Activated T-cell treated with anti-CD3 and anti-CD28 coated beads, Interleukin-2, amount 50 U/mL, for 4 hours (primary cell): Measurements from ENCODE around the gene DAB2IP. TPM values are rescaled to one million over a fixed set of nuclear protein-coding genes. Genes with fewer than 3 reads are reported as not detected.
"Not testable (repeated sequence)": the region's sequence is repeated elsewhere in the genome, so short reads cannot be mapped to it uniquely, and the experiment has no call there.

ENCODE experiments used
- ATAC-seq, 2 donors: fragments of 200-7000 bp; cut with Tn5 transposase; one replicate each; pipeline ENCODE4 v1.10.0; 2021
- DNase-seq: peaks from one replicate; pipeline ENCODE4 v3.0.0-alpha.2; 2020
- H3K27me3 Mint-ChIP-seq: one replicate; pipeline ENCODE4 v1.8.0; 2021; ENCODE audit warnings: low read depth, mixed read lengths
- H3K36me3 Mint-ChIP-seq: one replicate; pipeline ENCODE4 v1.8.0; 2022; ENCODE audit warnings: mixed read lengths; ENCODE audit not compliant: insufficient read depth
- H3K4me1 Mint-ChIP-seq: one replicate; pipeline ENCODE4 v1.8.0; 2021; ENCODE audit warnings: low read depth, mixed read lengths
- H3K4me3 Mint-ChIP-seq: one replicate; pipeline ENCODE4 v1.8.0; 2021; ENCODE audit warnings: mild to moderate bottlenecking, moderate library complexity, mixed read lengths
- H3K9me3 Mint-ChIP-seq: one replicate; pipeline ENCODE4 v1.8.0; 2021; ENCODE audit warnings: mixed read lengths
- total RNA-seq, 3 donors: library from RNA; stranded (reverse); gene quantifications; one replicate each; pipeline ENCODE4 v1.2.1, GENCODE V29; 2021

DAB2IP gene
- total RNA-seq, 3 donors from 2014 or later: 0.14 to 0.24 (median 0.18) TPM

DNA sequence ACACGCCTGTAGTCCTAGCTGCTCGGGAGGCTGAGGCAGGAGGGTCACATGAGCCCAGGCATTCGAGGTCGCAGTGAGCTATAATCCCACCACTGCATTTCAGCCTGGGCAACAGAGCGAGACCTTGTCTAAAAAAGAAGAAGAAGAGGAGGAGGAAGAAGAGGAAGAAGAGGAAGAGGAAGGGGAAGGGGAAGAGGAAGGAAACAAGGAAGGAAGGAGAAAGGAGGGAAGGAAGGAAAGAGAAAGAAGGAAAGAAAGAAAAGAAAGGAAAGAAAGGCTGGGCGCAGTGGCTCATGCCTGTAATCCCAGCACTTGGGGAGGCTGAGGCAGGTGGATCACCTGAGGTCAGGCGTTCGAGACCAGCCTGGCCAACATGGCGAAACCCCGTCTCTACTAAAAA is 7.4 kb upstream of the DAB2IP start:
- H3K4me3 Mint-ChIP-seq, ATAC-seq, DNase-seq, H3K9me3 Mint-ChIP-seq, H3K4me1 Mint-ChIP-seq, H3K36me3 Mint-ChIP-seq: not testable (repeated sequence)
- peaks cover 27% of the 10 kb centered on the region for H3K27me3 Mint-ChIP-seq

DNA sequence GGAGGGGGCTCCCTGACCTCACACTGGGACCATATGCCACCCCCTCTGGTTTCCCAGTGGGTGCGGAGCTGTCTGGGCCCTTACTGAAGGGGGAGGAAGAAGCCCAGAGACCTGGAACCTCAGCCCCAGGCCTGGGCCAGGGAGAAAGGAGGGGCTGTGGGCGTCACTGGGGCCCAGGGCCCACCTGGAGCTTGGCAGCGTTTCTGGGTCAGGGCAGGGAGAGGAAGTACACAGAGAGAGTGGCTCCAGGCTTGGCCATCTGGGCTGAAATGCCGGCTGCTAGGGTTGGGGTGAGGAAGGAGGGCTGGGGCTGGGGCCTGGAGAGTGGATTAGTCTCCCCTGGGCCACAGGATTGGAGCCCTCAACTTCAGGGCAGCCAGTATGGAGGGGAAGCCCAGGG is 6.4 kb upstream of the DAB2IP start:
- no peak for DNase-seq
- Mint-ChIP-seq H3K9me3 (no peaks in the 10 kb centered on the region), H3K36me3 (no peaks in the 10 kb centered on the region), H3K4me3 (no peak overlapping the region), H3K27me3 (peaks cover 35% of the 10 kb centered on the region), H3K4me1 (no peaks in the 10 kb centered on the region)
- ATAC-seq: no peak

DNA sequence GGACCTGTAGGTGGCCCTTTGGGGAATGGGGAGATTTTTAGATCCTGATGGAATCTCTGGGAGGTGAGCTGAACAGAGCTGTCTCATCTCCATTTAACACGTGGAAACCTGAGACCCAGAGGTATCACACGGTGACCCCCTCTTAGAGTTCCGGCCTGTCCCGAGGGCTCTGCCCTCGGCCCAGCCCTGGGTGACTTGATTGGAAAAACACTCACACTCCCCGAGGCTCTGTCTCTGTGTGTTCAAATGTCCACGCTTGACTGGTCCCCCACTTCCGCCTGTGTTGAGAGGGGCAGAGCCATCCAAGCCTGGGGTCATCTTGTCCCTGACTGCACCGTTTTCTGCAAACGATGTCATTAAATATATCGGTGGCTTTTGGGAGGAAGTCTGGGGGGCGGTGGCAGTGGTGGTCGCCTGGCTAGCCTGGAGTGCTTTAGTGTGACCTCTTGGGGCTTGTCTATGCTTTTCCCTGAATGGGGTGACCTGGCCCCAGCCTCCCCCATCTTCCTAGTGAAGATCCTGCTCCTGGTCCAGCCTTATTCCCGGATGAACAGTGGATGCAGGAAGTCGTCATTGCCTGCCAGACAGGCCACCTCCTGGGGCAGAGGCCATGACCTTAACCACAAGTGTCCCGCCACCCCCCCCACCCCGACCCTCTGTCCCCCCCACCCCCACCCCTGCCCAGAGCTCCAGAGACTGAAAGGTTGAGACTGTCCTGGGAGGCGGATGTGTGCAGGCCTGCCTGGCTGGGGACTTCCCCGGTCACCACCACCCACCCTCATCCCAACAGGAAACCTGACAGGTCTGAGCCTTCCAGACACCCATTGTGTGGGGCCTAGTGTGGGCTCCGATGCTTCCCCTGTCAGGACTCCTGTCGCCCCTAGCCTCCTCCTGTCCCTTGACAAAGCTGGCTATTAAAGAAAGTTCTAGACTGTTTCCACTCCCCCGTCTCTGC is 5.3 kb upstream of the DAB2IP start:
- peaks cover 6% of the 10 kb centered on the region for H3K4me1 Mint-ChIP-seq
- no peak for ATAC-seq
- no peak overlapping the region for H3K4me3 Mint-ChIP-seq
- no peaks in the 10 kb centered on the region for H3K36me3 Mint-ChIP-seq
- DNase-seq: no peak
- H3K27me3 Mint-ChIP-seq: peaks cover 46% of the 10 kb centered on the region
- H3K9me3 Mint-ChIP-seq: no peaks in the 10 kb centered on the region

DNA sequence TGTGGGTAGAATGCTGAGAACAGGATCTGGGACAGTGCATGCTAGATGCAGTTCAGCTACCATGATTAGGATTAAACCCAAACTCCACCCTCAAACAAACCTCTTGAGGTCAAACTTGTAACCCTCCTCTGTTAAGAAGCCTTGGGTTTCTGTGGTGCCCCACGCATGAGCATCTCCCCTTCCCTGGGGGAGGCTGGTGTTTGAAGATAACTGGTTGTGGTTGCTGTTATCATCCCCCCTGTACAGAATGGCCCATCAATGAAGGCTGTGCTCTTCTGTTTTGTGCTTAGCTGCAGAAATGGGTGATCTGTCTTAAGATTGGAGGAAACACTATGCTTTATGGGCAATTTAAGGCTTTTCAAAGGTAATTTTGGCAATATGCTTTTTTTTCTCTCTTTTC is 4.4 kb upstream of the DAB2IP start:
- H3K27me3 Mint-ChIP-seq: peaks cover 48% of the 10 kb centered on the region
- no peak for DNase-seq

DNA sequence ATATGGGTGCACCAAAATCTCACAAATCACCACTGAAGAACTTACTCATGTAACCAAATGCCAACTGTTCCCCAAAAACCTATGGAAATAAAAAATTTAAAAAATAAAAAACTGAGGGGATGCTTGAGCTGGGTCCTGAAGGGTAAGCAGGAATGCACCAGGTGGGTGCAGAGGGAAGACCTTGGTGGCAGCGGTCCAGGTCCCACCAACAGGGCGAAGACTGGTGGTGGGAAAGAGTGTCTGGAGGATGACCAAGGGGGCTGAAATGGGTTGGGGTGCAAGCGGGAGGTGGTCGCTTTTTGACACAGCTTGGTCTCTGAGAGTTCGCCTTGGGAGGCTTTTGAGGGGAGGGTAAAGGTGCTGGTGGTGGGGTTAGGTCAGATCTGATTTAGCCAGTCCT is 3.3 kb upstream of the DAB2IP start:
- ATAC-seq: no peak
- peaks cover 16% of the 10 kb centered on the region for H3K4me1 Mint-ChIP-seq
- no peak for DNase-seq
- H3K36me3 Mint-ChIP-seq: no peaks in the 10 kb centered on the region
- no peak overlapping the region for H3K4me3 Mint-ChIP-seq
- no peaks in the 10 kb centered on the region for H3K9me3 Mint-ChIP-seq
- peaks cover 58% of the 10 kb centered on the region for H3K27me3 Mint-ChIP-seq

More for the DNA sequence above, 4.4 kb upstream of the DAB2IP start:
- Mint-ChIP-seq H3K4me1 (peaks cover 8% of the 10 kb centered on the region), H3K36me3 (no peaks in the 10 kb centered on the region), H3K4me3 (no peak overlapping the region), H3K9me3 (no peaks in the 10 kb centered on the region)
- ATAC-seq: no peak

DNA sequence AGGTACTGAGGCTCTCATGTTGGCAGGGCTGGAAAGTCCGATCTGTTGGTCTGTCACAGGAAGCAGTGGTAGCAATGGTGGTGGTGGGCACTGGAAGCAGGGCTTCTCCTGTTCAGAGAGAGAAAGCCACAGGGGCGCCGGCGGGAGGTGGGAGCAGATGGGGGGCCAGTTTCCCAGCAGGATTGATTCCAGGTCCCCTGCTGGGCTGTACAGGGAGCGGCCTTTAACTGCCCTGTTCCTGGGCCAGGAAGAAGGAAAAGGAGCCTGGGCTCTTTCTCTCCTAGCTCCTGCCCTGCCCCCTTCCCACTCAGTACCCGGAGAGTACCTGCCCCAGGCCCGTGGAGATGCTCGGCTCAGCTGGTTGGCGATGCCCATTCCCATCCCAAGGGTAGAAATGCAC is 2.6 kb upstream of the DAB2IP start:
- Mint-ChIP-seq H3K4me1 (peaks cover 16% of the 10 kb centered on the region), H3K27me3 (peaks cover 62% of the 10 kb centered on the region), H3K36me3 (no peaks in the 10 kb centered on the region), H3K4me3 (no peak overlapping the region), H3K9me3 (no peaks in the 10 kb centered on the region)
- ATAC-seq: no peak
- no peak for DNase-seq

DNA sequence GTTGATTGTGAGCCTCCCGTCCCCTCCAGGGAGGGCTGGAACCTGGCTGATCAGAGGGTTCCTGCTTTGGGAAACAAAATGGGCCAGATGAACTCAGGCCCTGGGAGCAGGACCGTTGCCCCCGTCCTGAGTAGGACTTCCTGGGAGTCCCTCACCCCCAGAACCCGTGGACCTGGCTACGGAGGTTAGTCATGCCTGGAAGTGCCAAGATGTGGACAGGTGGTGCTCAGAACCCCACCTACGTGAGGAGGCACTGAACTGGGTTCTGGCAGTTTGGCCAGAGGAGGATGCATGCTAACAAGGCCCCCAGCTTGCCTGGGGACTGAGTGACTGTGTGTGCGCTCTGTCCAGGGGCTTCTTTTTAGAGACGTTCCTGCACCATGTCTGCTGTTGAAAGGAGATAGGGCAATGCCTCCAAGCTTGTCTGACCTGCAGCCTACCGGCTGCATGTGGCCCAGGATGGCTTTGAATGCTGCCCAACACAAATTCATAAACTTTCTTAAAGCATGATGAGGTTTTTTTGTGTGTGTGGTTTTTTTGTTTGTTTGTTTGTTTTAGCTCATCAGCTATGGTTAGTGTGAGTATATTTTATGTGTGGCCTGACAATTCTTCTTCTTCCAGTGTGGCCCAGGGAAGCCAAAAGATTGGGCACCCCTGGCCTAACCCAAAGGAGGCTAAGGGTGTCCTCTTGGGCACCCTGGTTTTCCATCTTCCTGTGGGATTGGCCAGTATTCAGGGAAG is 1.8 kb upstream of the DAB2IP start:
- Mint-ChIP-seq H3K4me3 (no peak overlapping the region), H3K9me3 (no peaks in the 10 kb centered on the region), H3K4me1 (peaks cover 16% of the 10 kb centered on the region), H3K27me3 (peaks cover 66% of the 10 kb centered on the region), H3K36me3 (no peaks in the 10 kb centered on the region)
- ATAC-seq: no peak
- DNase-seq: no peak

DNA sequence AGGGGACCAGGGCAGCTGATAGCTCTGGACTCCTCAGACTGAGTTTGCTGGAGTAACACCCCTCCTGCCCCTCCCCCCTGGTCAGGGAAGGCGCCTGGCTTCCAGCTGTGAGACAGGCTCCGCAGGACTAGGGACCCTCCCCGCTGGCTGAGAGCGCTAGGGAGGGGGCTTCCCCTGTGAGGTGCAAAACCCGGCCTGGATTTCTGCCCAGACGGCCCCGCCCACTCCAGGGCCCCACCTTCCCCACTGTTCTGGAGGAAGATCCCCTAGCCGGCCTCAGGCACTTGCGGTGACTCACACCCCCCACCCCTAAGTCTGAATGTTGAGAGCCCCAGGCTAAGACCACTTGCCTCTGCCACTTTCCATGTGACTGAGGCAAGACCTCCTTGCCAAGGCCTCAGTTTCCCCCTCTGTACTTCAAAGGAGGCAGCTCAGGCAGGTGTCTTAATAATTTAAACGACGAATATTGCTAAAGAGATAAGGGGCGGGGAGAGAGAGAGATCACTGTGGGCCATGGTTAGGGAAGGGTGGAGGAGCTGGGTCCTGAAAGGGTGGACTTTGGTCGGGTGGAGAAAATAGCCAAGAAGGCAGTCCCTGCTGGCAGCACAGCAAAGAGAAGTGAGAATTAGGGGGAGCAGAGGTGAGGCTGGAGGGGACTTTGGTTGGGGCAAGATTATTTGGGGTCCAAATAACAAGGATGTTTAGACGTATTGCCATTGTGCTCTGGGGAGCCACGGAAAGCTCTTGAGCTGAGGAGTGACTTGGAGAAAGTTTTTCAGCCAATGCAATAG is 1.0 kb upstream of the DAB2IP start:
- peaks cover 70% of the 10 kb centered on the region for H3K27me3 Mint-ChIP-seq

DNA sequence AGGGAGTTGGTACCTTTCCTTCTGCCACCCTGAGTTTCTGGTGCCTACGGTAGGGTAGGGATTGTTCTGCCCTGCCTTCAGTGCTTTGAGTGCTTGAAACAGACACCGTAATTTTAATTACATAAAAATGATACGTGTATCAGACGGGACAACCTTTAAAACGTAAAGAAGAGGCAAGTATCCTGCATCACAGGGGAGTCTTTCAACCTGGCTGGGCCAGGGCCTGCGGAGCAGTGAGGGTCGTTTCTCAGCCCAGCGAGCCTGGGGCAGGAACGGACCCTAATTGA is 483 bp upstream of the DAB2IP start:
- DNase-seq (no peak), ATAC-seq (no peak)
- peaks cover 74% of the 10 kb centered on the region for H3K27me3 Mint-ChIP-seq
- peaks cover 16% of the 10 kb centered on the region for H3K4me1 Mint-ChIP-seq
- H3K36me3 Mint-ChIP-seq: no peaks in the 10 kb centered on the region
- H3K9me3 Mint-ChIP-seq: no peaks in the 10 kb centered on the region
- H3K4me3 Mint-ChIP-seq: no peak overlapping the region

More for the DNA sequence above, 1.0 kb upstream of the DAB2IP start:
- no peaks in the 10 kb centered on the region for H3K36me3 Mint-ChIP-seq
- peak in 1 of 2 donors; percentile 49 for ATAC-seq
- peaks cover 16% of the 10 kb centered on the region for H3K4me1 Mint-ChIP-seq
- no peak for DNase-seq
- H3K4me3 Mint-ChIP-seq: no peak overlapping the region
- no peaks in the 10 kb centered on the region for H3K9me3 Mint-ChIP-seq

DNA sequence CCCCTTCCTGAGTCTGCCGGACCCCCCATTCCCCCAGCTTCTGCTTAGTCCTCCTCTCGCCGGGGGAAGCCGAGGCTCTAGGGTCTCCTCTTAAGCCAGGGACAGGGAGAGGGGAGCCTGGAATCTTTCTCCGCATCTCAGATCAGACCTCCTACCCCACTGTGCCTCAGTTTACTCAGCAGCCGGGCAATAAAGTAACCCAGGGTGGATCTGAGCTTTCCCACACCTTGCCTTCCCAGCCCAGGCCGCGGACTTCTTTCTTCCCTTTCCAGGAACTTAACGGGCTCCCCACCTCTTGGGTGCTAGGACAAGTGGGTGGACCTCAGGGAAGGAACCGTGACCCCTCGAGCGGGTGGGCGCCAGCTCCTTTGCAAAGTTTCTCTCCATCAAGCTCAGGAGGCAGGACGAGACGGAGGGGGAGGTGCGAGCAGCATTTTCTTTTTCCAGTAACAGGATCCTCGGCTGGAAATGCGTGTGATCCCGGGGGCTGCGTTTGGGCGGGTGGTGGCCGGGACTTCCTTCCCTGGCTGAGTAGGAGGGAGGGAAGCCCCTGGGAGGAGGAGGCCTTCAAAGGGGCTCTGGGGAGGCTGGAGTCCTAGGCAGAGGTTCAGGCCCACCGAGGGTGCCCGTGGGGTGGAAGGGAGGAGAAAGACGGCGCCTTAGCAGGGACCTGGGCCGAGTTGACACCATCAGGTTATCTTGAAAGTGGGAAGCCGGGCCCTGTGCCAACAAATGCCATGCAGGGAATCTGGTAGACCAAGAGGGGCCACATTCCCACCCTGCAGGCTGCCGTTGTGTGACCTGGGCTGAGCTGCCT is 795 bp downstream of the DAB2IP start:
- Mint-ChIP-seq H3K36me3 (no peaks in the 10 kb centered on the region), H3K27me3 (peaks cover 71% of the 10 kb centered on the region), H3K9me3 (no peaks in the 10 kb centered on the region), H3K4me3 (no peak overlapping the region), H3K4me1 (peaks cover 16% of the 10 kb centered on the region)
- no peak for ATAC-seq
- DNase-seq: no peak

DNA sequence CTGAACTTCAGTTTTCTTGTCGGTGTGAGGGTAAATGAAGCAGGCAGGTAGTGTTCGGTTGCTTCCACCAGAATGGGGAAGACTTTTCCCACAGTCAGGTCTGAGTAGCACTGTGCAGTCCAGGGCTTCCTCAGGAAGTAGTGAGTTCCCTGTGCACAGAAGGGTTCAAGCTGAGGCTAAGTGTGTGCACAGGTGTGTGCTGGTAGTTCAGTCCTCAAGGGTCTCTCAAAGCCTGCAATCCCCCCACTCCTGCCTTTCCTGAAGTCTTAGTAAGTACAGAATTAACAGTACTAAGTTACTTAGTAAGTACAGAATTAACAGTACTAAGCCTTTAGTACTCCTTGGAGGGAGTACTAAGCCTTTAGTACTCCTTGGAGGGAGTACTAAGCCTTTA is 1.4 kb downstream of the DAB2IP start:
- DNase-seq (no peak), ATAC-seq (no peak)
- Mint-ChIP-seq H3K9me3 (no peaks in the 10 kb centered on the region), H3K36me3 (no peaks in the 10 kb centered on the region), H3K4me1 (peaks cover 16% of the 10 kb centered on the region), H3K27me3 (peaks cover 75% of the 10 kb centered on the region), H3K4me3 (no peak overlapping the region)

DNA sequence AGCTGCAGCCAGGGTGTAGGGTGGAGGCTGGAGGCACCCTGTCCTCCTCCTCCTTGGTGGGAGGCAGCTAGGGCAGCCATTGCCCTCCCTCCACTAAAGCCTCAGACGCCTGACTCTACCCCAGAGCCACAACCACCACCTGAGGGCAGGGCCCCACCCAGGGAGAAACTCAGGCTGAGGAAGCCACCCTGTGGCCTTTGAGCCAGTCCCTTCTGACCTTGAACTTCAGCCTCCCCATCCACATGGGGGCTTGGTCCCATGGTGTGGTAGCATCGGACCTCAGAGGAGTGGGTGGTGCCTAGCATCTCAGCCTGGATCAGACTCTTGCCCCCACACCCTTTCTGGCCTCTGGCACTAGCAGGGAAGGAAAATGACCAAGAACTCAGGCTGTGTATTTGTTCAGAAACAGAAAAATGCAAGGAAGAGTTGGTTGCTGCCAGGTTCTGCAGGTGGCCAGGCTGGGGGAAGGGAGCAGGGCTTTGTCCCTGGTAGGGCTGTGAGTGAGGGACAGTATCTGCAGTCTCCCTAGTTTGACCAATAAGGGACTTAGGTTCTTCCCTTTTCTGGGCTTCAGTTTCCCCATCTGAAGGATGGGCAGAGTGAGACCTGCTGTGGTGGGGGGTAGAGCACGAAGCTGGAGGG is 3.2 kb downstream of the DAB2IP start:
- H3K36me3 Mint-ChIP-seq: no peaks in the 10 kb centered on the region
- peaks cover 16% of the 10 kb centered on the region for H3K4me1 Mint-ChIP-seq
- no peak overlapping the region for H3K4me3 Mint-ChIP-seq
- H3K27me3 Mint-ChIP-seq: peaks cover 69% of the 10 kb centered on the region
- ATAC-seq: no peak
- no peaks in the 10 kb centered on the region for H3K9me3 Mint-ChIP-seq
- DNase-seq: no peak

DNA sequence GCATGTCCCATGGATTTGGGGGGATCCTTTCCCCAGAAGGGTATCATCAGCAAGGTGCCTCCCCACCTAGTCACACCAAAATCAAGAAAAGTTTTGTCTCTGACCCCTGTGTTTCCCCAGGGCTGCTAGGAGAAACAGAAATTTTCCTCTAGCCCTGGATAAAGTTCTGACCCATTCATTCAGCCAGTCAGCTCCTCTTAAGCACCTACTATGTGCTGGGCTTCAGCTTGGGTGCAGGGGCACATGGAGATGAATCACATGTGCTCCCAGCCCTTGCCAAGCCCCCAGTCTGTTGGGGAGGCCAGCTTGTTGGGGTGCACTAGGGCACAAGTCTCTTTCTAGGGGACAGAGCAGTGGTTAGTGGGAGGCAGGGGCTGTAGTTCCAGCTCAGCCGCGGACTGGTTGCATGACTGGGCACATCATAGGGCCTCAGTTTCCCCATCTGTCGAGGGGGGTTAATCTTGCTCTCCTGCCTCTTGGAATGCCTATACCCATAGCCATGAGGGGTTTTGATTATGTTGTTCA is 3.9 kb downstream of the DAB2IP start:
- no peak for DNase-seq
- Mint-ChIP-seq H3K4me1 (peaks cover 16% of the 10 kb centered on the region), H3K36me3 (no peaks in the 10 kb centered on the region), H3K9me3 (no peaks in the 10 kb centered on the region), H3K4me3 (no peak overlapping the region), H3K27me3 (peaks cover 64% of the 10 kb centered on the region)
- ATAC-seq: no peak
